HG03175 (cell line): Measurements from ENCODE around the gene PLEKHA6.

ENCODE experiments used
- ATAC-seq: cut with Tn5 transposase; IDR thresholded peaks from one replicate; pipeline ENCODE4 v1.9.1; 2021; ENCODE audit warnings: mild to moderate bottlenecking, moderate library complexity; ENCODE audit not compliant: unreplicated experiment

Gene PLEKHA6

GRCh38 chr1:204359474-204360255 is at the start of gene PLEKHA6:
Gene PLEKHA6 (minus strand): TSS chr1:204359929. CDS start chr1:204273727, 86,202 bp downstream.
- ATAC-seq: no peak

- ATAC-seq: no peak
Observed at GRCh38 chr1:204409123-204409522, 49.4 kb upstream of the PLEKHA6 start.

- ATAC-seq: no peak
Observed at GRCh38 chr1:204408602-204409001, 48.9 kb upstream of the PLEKHA6 start.

GRCh38 chr1:204408074-204408507 is 48.4 kb upstream of the PLEKHA6 start:
- ATAC-seq: no peak

- no peak for ATAC-seq
Observed at GRCh38 chr1:204407295-204407971, 47.7 kb upstream of the PLEKHA6 start.

- no peak for ATAC-seq
Observed at GRCh38 chr1:204406621-204407020, 46.9 kb upstream of the PLEKHA6 start.

- ATAC-seq: no peak
Observed at GRCh38 chr1:204405988-204406387, 46.3 kb upstream of the PLEKHA6 start.

GRCh38 chr1:204404629-204405028 is 44.9 kb upstream of the PLEKHA6 start:
- ATAC-seq: no peak

- no peak for ATAC-seq
Observed at GRCh38 chr1:204402391-204402790, 42.7 kb upstream of the PLEKHA6 start.

- no peak for ATAC-seq
Observed at GRCh38 chr1:204401730-204402129, 42.0 kb upstream of the PLEKHA6 start.

- ATAC-seq: no peak
Observed at GRCh38 chr1:204400882-204401510, 41.3 kb upstream of the PLEKHA6 start.

GRCh38 chr1:204398197-204399125 is 38.7 kb upstream of the PLEKHA6 start:
- peak; percentile 83 for ATAC-seq

- ATAC-seq: no peak
Observed at GRCh38 chr1:204396015-204396583, 36.4 kb upstream of the PLEKHA6 start.

- ATAC-seq: no peak
Observed at GRCh38 chr1:204391629-204392028, 31.9 kb upstream of the PLEKHA6 start.

- no peak for ATAC-seq
Observed at GRCh38 chr1:204390751-204391466, 31.2 kb upstream of the PLEKHA6 start.

- ATAC-seq: no peak
Observed at GRCh38 chr1:204385727-204386126, 26.0 kb upstream of the PLEKHA6 start.

GRCh38 chr1:204384636-204385352 is 25.1 kb upstream of the PLEKHA6 start:
- no peak for ATAC-seq

- ATAC-seq: no peak
Observed at GRCh38 chr1:204383163-204383904, 23.6 kb upstream of the PLEKHA6 start.
